HG03103 (cell line): ENCODE data around the gene ENOPH1.

Experiments used
- ATAC-seq: cut with Tn5 transposase; IDR thresholded peaks from one replicate; pipeline ENCODE4 v1.9.1; 2021; ENCODE audit warnings: low read depth; ENCODE audit not compliant: unreplicated experiment

The ENOPH1 gene

DNA sequence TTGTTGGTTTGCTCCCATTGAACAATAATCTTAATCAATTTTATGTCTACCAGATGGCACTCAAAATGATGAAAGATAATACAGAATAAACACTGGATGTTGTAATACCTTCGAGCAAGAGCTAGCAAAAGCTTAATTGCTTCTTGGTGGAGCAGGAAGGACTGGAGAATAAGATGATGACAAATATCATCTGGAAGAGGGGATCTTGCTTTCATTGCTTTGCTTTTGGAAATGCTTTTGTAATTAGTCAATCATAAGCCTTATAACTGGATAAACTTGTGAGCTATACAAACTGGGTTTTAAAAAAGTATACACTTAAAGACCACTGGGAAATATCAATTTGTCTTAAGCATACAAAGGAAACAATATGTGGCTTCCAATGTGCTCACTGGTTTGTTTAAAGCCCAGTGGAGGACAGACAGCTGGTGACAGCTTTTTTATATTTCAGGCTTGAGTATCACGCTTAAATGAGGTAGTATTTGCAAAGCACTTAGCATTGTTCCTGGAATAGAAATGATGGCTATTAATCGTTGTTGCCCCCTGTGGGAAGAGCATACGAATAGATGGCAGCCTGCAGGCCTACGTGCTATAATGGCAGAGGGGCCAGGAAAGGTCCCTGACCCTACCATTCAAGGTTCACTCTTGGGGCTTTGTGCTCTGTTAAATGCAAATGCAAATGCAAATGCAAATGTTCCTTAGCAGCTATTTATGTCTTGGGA lies 70.2 kb downstream of the ENOPH1 start:
- no peak for ATAC-seq

DNA sequence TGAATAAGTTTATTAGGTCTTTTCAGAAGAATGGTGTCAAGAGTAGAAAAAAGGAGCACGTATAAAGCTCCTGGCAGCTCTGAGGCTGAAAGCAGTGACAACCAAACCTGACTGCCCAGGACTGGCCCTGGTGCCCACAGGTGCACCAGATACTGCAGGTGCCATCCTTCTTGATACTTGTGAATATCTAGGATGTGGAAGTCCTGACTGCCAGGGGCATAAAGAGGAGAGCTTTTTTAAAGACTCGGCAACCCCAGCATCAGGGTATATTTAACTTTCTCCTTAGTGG lies 70.7 kb downstream of the ENOPH1 start:
- no peak for ATAC-seq

DNA sequence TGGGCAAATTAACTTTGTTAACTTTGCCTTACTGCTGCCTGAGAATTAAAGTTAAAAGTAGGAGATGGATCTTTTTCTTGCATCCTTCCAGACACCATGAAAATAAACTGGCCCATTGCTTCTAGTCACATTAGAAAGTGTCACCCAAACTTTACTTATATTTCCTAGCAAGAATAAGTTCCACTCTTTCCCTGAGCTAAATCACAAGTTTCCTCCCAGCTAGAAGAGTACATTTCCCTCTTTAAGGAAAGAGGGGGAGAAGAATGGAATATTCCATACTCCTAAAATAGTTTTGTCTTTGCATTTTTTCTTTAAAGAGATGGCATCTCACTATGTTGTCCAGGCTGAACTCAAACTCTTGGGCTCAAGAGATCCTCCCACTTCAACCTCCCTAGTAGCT lies 77.6 kb downstream of the ENOPH1 start:
- no peak for ATAC-seq

DNA sequence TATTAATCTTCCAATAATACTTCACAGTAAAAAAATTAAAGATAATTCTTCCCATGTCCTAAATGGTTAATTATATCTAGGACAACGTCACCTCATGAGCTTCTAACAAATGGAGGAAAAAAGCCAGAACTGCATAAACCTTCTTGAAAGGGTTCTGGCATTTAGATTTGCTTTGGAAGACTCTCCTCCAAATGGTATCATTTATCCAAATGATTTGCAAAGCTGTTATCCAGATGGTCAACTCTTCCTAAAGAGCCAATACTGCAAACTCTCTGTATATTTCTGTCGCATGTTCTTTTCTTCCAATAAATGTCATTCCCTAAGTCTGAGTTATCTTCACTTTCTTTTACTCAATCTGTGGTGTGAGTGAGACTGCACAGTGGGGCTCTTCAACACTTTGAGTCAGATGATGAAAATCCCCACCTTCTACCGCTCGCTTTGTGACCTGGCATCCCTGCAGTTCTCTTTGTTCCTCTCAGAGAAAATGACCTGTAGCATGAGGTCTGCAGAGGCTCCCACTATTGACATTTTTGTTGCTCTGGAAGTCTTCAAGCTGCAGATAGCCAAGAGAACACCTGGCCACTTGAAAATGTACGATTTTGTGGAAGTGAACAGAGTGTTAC lies 78.5 kb downstream of the ENOPH1 start:
- no peak for ATAC-seq

DNA sequence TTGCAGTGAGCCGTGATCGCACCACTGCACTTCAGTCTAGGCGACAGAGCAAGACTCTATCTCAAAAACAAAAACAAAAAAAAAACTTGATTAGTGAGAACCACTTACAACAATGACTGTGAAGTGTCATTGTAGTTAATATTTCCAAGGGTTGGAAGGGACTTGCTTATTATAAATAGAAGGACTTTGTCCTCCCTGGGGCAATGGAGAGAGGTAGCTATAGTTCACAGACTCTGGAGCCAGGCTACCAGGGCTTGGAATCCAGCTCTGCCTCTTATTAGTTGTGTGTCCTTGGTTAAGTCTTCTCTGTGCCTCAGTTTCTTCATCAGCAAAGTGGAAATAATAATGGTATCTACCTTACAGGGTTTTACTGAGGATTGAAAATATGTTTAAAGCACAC lies 79.8 kb downstream of the ENOPH1 start:
- no peak for ATAC-seq
